ENCODE data around the gene SMIM28.

GRCh38 chr6:138400326-138400725, 22.6 kb downstream of the SMIM28 start:
- no peak for TF ChIP-seq ESRRG (CRISPR knock-in tag; IDR thresholded peaks at IDR 0.05)
- no peak for TF ChIP-seq ZC3H10 (CRISPR knock-in tag; IDR thresholded peaks at IDR 0.05)
- TF ChIP-seq PATZ1 (CRISPR knock-in tag; IDR thresholded peaks at IDR 0.05; ENCODE audit: borderline replicate concordance), result no peak
- TF ChIP-seq GLIS3 (CRISPR knock-in tag; IDR thresholded peaks at IDR 0.05), result no peak
- no peak for TF ChIP-seq CSRNP3 (CRISPR knock-in tag; IDR thresholded peaks at IDR 0.05)
- TF ChIP-seq TCF4 (CRISPR knock-in tag; IDR thresholded peaks at IDR 0.05; ENCODE audit: borderline replicate concordance), result no peak
- TF ChIP-seq ZFP30 (CRISPR knock-in tag; IDR thresholded peaks at IDR 0.05), result no peak
- TF ChIP-seq ZFP3 (CRISPR knock-in tag; IDR thresholded peaks at IDR 0.05), result no peak
- no peak for TF ChIP-seq SNAI2 (CRISPR knock-in tag; IDR thresholded peaks at IDR 0.05)
- TF ChIP-seq RARB (CRISPR knock-in tag; IDR thresholded peaks at IDR 0.05), result no peak
